GM18520 (cell line): Measurements from ENCODE around the gene KLHDC3.

Source experiments
- ATAC-seq: cut with Tn5 transposase; IDR thresholded peaks from one replicate; pipeline ENCODE4 v1.9.1; 2021; ENCODE audit not compliant: unreplicated experiment

The KLHDC3 gene

GRCh38 chr6:43055966-43056365 lies 41.9 kb downstream of the KLHDC3 start:
- ATAC-seq = no peak

- no peak for ATAC-seq
Measured at GRCh38 chr6:43058531-43058930, 44.5 kb downstream of the KLHDC3 start.

GRCh38 chr6:43059168-43060033 lies 45.4 kb downstream of the KLHDC3 start, which contains the start of the genes KLC4 and MRPL2:
KLC4 (plus strand) TSS chr6:43059631; CDS start chr6:43061336, 1,705 bp downstream.
MRPL2 (minus strand) TSS chr6:43059434; CDS start chr6:43059381, 53 bp downstream.
- ATAC-seq = peak; percentile 95

- no peak for ATAC-seq
Measured at GRCh38 chr6:43060034-43060754, 46.1 kb downstream of the KLHDC3 start.

GRCh38 chr6:43060755-43061633 lies 46.9 kb downstream of the KLHDC3 start:
- no peak for ATAC-seq

- ATAC-seq = no peak
Measured at GRCh38 chr6:43061861-43062260, 47.8 kb downstream of the KLHDC3 start.

- no peak for ATAC-seq
Measured at GRCh38 chr6:43062818-43063217, 48.8 kb downstream of the KLHDC3 start.

GRCh38 chr6:43070028-43070632 lies 56.1 kb downstream of the KLHDC3 start:
- ATAC-seq = no peak
